Heart right ventricle (tissue), 16 donors: ENCODE measurements around the gene CXCR3. TPM values are rescaled to one million over a fixed set of nuclear protein-coding genes. Genes with fewer than 3 reads are reported as not detected.

Source experiments
- ATAC-seq, 8 donors: fragments of 200-7000 bp; cut with Tn5 transposase; one replicate each; pipeline ENCODE4 v1.9.1; 2020; ENCODE audit warnings: mild to moderate bottlenecking in 8 of 8, moderate library complexity in 8 of 8, moderate number of reproducible peaks in 1 of 8
- DNase-seq, 2 donors: peaks; one replicate each; pipeline ENCODE4 v3.0.0-alpha.2; 2020
- H3K27ac ChIP-seq, 10 donors: fragments of 200-600 bp; sonication (generic) in 2 of 10; one replicate each; pipeline versions ENCODE4 v1.5.0 to v1.8.0; 2020 to 2022; ENCODE audit warnings: mild to moderate bottlenecking in 3 of 10
- H3K27me3 ChIP-seq, 7 donors: fragments of 200-600 bp; one replicate each; pipeline ENCODE4 v1.8.0; 2021 to 2022; ENCODE audit warnings: mild to moderate bottlenecking in 2 of 7
- H3K36me3 ChIP-seq, 9 donors: fragments of 200-600 bp; sonication (generic) in 1 of 9; one replicate each; pipeline versions ENCODE4 v1.5.0 to v1.8.0; 2020 to 2022; ENCODE audit warnings: mild to moderate bottlenecking in 2 of 9
- H3K4me1 ChIP-seq, 9 donors: fragments of 200-600 bp; sonication (generic) in 1 of 9; one replicate each; pipeline versions ENCODE4 v1.5.0 to v1.8.0; 2020 to 2022; ENCODE audit warnings: mild to moderate bottlenecking in 4 of 9
- H3K4me3 ChIP-seq, 10 donors: fragments of 200-600 bp; sonication (generic) in 2 of 10; one replicate each; pipeline versions ENCODE4 v1.5.0 to v1.8.0; 2020 to 2022; ENCODE audit warnings: mild to moderate bottlenecking in 7 of 10, moderate library complexity in 2 of 10
- H3K9me3 ChIP-seq, 11 donors: fragments of 200-600 bp in 10 of 11; sonication (generic) in 2 of 11; one replicate each; pipeline versions ENCODE4 v1.5.0 to v1.8.0; 2013 to 2022; ENCODE audit warnings: mild to moderate bottlenecking in 2 of 11, control low read depth in 1 of 11, moderate library complexity in 1 of 11
- WGBS, 2 donors: extraction: QIAGEN DNeasy Blood & Tissue Kit; methylation state at CpG; one replicate each; pipeline ENCODE4 v1.1.7; 2013; ENCODE audit warnings: inconsistent platforms in 1 of 2; 5-methylcytosine and 5-hydroxymethylcytosine counted together
- intact Hi-C, 10 donors: fragments of 100-400 bp; cut with DNase I; formaldehyde crosslinking; loops; one replicate each; pipeline versions ENCODE4 v1.11.1 to v1.14.2; 2022
- long read RNA-seq, 3 donors: library from polyadenylated mRNA; unstranded; transcript quantifications; one replicate each; pipeline ENCODE4 v2.0.0, GENCODE V29; 2020 to 2021
- polyA plus RNA-seq, 2 donors: library from polyadenylated mRNA; stranded (reverse); fragments of 200-250 nt; gene quantifications; one replicate each; pipeline ENCODE4 v1.2.3, GENCODE V29; 2013
- total RNA-seq, 10 donors: library from RNA; stranded (reverse); fragmentation: NEBNext Ultra II Directional in 3 of 10; extraction: Animal tissue kit (Norgen Biotek cat#: 25700) in 3 of 10; gene quantifications; one replicate each; pipeline versions ENCODE4 v1.2.1 to v1.2.4, GENCODE V29; 2021 to 2023
- TF ChIP-seq, protein P1 (sequence below), 9 donors: fragments of 200-600 bp; sonication (generic) in 2 of 9; IDR thresholded peaks; one replicate each; pipeline versions ENCODE4 v1.5.0 to v1.8.0; 2021 to 2022; ENCODE audit warnings: antibody characterized with exemption in 9 of 9, mild to moderate bottlenecking in 5 of 9, moderate library complexity in 1 of 9
- donor health status: Arrhythmogenic right ventricular cardiomyopathy.
- donor health status: ischemic (EF 13 %, LVEDD 7.1; RV severe dilation, severe dysfunction).
- donor health status: healthy with polysubstance abuse.
- donor health status: DM: no; HTN: yes; CAD: no.
- donor health status: DM: no; HTN: no; CAD: no.
- donor health status: ischemic (EF 25% LVEDD 6.9; RV normal size, moderate dysfunction).
- donor health status: ischemic (EF 25% LVEDD 5.7; RV mildly dilated, moderate dysfunction).
- donor health status: healthy.
- donor health status: DM: yes; HTN: yes; CAD: no.
- donor health status: Ischemic cardiomyopathy.
- donor health status: ischemic (EF 35%, LVEDD 5.7; RV mildly dilated, moderate dysfunction).
- donor health status: nonischemic (EF 11% LVEDD 7.7; RV severe dilation, severe dysfunction).
- donor health status: DM: yes; HTN: yes; CAD: no.
- donor health status: PGD.
- donor health status: ischemic (EF 29% LVEDD 5.4; RV normal size, mild dysfunction).
- donor health status: nonischemic (EF 23%, LVEDD 6.1; RV moderate dilation, normal function).

The CXCR3 gene
- total RNA-seq, result 1 to 10 TPM in 1 of 10 donors, under 1 TPM in 3, not detected in 6; 0.17 to 2.7 (median 0.38) TPM
- under 1 TPM; 0.10 to 0.15 TPM for polyA plus RNA-seq
- long read RNA-seq, donor 1, result 0 reads
- long read RNA-seq, donor 2, result 0 reads
- long read RNA-seq, donor 3, result 0 reads

DNA sequence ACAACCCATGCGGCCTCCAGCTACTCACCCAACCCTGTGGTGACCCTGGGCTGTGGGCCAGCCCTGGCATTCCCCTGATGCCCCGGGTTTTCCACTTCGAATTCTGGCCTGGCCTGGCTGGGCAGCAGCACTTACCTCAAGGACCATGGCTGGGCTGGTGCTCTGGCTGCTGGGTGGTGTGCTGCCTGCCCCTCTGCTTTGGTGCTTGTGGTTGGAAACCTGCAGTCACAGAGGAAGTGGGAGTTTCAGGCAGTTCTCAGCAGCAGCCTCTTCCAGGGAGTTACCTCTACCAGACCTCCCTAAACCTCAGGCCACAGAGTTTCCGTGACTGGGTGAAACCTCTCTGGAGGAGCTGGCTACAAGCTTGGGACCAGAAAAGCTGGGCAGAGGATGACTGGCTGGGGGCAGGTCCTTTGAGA lies at the start of gene CXCR3:
TSS of gene CXCR3 (minus strand) at position 209 of the 419 bp plus-strand sequence. CDS start at position 147, 62 bp downstream.
- no peaks in the 10 kb centered on the region for H3K27me3 ChIP-seq
- intact Hi-C loops, result no loop called here
- H3K4me3 ChIP-seq, result peak within 1 kb of the TSS in 1 of 10 donors; percentile 38
- peaks cover 0 to 17% (median 0%) of the 10 kb centered on the region in 9 donors for H3K36me3 ChIP-seq
- peak; percentile 23 to 38 for DNase-seq
- TF ChIP-seq, protein P1, sequence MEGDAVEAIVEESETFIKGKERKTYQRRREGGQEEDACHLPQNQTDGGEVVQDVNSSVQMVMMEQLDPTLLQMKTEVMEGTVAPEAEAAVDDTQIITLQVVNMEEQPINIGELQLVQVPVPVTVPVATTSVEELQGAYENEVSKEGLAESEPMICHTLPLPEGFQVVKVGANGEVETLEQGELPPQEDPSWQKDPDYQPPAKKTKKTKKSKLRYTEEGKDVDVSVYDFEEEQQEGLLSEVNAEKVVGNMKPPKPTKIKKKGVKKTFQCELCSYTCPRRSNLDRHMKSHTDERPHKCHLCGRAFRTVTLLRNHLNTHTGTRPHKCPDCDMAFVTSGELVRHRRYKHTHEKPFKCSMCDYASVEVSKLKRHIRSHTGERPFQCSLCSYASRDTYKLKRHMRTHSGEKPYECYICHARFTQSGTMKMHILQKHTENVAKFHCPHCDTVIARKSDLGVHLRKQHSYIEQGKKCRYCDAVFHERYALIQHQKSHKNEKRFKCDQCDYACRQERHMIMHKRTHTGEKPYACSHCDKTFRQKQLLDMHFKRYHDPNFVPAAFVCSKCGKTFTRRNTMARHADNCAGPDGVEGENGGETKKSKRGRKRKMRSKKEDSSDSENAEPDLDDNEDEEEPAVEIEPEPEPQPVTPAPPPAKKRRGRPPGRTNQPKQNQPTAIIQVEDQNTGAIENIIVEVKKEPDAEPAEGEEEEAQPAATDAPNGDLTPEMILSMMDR (IDR thresholded peaks at IDR 0.05), result no peak
- H3K4me1 ChIP-seq, result peaks cover 0 to 29% (median 13%) of the 10 kb centered on the region in 9 donors
- no peaks in the 10 kb centered on the region for H3K9me3 ChIP-seq
- ATAC-seq, result peak in 3 of 8 donors; percentile 10 to 55 (median 29)
- WGBS, 2 donors, result 41 to 49% methylated on average over 4 of the region's 4 CpGs
- H3K27ac ChIP-seq, result peak within 1 kb of the TSS in 1 of 10 donors; percentile 50

DNA sequence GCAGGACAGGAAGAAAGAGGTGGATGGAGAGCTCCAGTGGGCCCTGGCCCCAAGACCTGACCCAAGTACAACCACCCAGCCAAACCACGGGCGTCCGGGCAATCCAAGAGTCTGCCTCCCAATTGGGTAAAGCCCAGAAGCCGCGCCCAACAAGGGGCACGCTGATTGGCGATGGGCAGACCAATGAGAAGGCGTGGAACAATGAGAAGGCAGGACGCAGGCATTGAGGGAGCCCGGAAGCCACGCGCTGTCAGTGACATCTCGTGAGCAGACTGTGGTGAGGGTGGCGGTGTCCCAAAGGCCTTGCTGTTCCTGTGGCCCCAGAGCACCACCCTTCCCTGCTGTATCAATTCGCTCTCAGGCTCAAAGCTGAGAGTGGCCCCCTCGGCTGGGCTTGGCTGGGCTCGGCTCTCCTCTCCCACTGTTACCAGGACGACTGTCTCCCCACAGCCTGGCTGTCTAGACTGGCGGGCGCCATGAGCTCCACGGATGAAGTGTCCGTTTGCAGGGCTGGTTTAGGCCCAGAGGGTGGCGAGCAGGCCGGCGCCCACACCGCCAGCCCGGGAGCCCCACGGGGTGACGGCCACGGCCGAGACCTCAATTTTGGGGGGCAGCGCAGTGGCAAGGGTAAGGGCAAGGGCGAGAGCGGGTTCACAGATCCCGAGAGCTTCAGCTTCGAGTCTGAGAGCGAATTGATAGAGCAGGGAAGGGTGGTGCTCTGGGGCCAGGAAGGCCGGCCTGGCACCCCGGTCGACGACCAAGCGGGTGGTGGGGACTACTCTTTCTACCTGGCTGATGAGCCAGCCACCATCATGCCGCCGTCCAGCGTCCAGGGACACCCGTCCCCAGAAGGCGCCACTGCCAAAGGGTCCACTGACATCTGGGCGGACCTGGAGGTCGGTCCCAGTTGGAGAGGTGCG lies 49.3 kb upstream of the CXCR3 start, which contains the start of gene LOC101059915:
TSS of gene LOC101059915 (plus strand) at position 219 of the 920 bp plus-strand sequence.
- Histone ChIP-seq H3K27me3 (no peaks in the 10 kb centered on the region), H3K4me3 (no peak within 1 kb of the TSS), H3K4me1 (no peaks in the 10 kb centered on the region), H3K27ac (no peak within 1 kb of the TSS), H3K9me3 (no peaks in the 10 kb centered on the region), H3K36me3 (no peaks in the 10 kb centered on the region)
- no peak for ATAC-seq
- TF ChIP-seq, protein P1 (IDR thresholded peaks at IDR 0.05), result no peak
- DNase-seq, result no peak
- 95 to 97% methylated on average over 23 to 50 of the region's 50 CpGs for WGBS, 2 donors
- intact Hi-C loops, result no loop called here

DNA sequence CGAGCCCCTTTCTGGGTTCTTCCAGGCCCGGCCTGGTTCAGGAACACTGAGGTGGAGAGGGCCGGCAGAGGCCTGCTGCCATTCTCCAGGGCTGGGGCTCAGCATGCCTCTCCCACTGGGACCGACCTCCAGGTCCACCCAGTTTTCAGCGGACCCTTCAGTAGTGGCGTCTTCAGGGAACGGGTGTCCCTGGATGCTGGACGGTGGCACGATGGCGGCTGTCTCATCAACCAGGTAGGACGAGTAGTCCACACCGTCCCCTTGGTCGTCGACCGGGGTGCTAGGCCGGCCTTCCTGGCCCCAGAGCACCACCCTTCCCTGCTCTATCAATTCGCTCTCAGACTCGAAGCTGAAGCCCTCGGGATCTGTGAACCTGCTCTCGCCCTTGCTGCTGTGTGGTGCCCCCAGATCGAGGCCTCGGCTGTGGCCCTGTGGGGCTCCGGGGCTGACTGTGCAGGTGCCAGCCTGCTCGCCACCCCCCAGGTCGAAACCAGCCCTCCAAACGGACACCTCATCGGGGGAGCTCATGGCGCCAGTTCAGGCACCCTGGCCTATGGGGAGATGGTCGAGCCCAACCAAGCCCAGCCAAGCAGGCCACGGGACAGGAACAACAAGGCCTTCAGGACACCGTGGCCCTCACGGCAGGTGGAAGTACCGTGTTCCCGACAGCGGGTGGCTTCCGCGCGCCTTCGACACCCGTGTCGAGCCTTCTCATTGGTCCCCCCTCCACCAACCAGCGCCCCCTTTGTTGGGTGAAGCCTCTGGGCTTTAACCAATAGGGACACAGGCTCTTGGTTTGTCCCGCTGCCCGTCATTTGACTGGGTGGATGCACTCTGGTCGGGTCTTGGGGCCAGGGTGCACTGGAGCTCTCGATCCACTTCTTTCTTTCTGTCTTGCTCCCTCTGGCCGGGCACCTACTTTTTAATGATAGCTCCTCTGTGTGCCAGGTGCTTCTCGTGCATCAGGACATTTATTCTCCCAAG lies 48.2 kb upstream of the CXCR3 start:
- Histone ChIP-seq H3K9me3 (no peaks in the 10 kb centered on the region), H3K4me3 (no peak overlapping the region), H3K36me3 (no peaks in the 10 kb centered on the region), H3K4me1 (no peaks in the 10 kb centered on the region), H3K27me3 (no peaks in the 10 kb centered on the region), H3K27ac (no peak overlapping the region)
- WGBS, 2 donors, result 97% methylated on average over 46 to 47 of the region's 48 CpGs
- ATAC-seq (no peak), DNase-seq (no peak)
- intact Hi-C loops, result no loop called here
- TF ChIP-seq, protein P1 (IDR thresholded peaks at IDR 0.05), result no peak

DNA sequence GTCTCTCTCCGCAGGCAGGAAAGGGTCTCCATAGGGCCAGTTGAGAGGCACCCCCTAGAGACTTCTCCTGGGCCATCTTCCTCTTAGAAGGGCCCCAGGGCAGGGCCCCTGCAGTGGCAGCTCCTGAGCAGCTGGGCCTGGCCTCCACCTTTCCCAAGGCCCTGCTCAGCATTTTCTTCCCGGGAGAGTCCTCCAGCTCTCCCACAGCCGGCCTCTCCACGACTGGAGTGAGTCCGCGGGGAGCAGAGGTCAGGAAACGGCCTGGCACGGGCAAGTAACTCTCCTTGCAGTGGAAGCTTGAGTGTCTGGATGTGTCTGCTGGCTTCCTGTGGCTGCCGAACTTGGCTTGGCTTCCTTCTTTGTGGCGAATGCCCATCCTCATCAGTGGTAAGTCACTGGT lies 47.4 kb upstream of the CXCR3 start:
- TF ChIP-seq, protein P1 (IDR thresholded peaks at IDR 0.05), result no peak
- Histone ChIP-seq H3K9me3 (no peaks in the 10 kb centered on the region), H3K27ac (no peak overlapping the region), H3K36me3 (no peaks in the 10 kb centered on the region), H3K27me3 (no peaks in the 10 kb centered on the region), H3K4me1 (no peaks in the 10 kb centered on the region), H3K4me3 (no peak overlapping the region)
- intact Hi-C loops, result no loop called here
- 64 to 75% methylated on average over 9 to 10 of the region's 10 CpGs for WGBS, 2 donors
- ATAC-seq (no peak), DNase-seq (no peak)
